ENCODE results near the gene KRT3.
"Not testable (repeated sequence)": the region's sequence is repeated elsewhere in the genome, so short reads cannot be mapped to it uniquely, and the experiment has no call there.

Gene KRT3

DNA sequence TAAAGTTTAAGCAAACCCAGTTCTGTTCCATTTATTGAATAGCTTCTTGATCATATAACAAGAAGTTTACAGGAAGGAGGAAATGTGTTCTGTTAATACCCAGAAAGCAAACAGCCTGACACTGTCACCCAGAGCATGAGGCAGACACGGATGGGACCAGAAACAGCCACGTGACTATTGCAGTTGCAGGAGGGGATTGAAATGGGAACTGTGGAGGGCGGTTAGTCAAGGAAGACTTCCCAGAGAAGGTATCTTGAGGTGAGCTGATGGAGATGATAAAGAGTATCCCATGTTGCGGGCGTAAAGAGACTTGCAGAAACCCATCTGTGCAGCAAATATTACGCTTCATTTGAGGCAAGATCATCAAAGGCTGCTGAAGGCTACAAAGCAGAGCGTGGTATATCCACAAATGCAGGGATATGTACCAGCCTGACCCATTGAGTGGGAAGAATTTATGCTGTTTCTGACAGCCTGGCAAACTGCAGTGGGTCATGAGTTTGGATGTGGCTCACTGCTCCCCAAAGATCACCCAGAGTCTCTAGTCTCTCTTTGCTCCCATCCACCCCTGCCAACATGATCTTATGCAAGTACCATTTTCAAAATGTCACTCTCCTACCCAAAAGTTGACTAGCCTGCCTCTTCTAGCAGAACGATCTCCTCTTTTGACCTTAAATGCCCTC is 39.5 kb downstream of the KRT3 start:
- no peak for DNase-seq

DNA sequence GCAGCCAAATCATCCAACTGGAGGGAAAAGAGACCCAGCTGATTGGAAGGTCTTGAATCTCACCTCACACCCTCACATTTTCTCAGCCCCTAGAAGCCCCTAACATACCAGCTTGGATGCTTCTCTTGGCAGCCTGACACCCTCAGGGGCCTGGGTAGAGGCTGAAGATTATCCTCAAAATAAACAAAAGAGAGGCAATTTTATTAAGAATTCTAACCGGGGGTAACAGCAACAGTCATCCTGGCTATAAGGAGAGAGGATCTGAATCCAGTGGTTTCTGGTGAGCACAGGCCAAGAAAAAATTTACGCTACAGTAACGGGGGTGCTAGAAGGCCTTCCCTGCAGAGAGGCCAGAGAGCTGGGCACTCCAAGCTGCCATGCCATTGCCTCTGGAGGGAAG is 40.4 kb downstream of the KRT3 start:
- DNase-seq = no peak

DNA sequence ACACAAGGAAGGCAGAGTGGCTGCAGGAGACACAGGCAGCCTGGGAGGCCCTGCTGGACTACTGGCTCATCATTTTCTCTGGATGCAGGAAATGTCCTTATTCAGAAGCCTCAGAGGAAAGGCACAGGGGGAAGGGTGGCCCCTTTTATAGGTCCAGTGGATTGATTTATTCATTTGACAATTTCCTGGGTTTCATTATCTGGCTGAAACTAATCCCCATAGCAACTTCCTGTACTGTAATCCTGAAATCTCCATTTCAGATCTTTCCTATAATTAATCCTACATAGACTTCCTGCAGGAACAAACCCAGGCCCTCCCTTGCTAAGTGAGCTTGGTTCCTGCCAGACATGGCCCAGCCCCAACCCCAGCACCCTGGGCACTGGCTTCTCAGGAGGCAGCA is 41.8 kb downstream of the KRT3 start:
- DNase-seq = no peak

DNA sequence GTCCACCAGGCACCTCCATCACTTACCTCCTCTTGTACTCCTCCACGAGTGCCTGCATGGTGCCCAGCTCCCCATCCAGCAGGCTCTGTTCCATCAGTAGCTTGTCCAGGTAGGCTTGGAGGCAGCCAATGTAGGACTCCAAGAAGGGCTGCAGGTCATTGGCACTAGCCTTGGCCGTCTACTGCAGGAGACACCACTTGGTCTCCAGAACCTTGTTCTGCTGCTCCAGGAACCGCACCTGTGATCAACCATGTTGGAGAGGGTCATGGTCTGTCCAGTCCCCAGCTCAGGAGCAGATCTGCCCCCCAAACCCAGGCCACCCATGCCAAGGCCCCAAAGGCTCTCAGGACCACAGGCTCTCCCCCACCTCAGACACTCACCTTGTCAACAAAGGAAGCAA is 42.6 kb downstream of the KRT3 start:
- DNase-seq = no peak

DNA sequence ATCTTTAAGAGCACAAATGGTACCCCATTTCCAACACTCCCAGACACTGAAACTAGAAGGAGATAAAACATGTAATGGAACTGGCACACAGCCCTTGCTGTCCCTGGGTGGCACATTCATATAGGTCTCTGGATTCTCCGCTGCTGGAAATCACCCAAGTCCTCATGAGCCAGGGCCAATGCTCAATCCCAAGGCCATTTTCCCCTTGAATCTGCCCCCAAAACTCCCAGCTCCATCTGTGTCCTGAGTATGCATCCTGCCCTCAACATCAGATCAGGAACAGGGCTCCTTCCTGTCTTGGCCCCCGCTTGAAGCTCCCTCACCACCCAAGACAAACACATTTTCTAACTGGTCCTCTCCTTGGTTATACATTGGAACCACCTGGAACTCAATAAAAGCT is 43.4 kb downstream of the KRT3 start:
- DNase-seq = no peak

DNA sequence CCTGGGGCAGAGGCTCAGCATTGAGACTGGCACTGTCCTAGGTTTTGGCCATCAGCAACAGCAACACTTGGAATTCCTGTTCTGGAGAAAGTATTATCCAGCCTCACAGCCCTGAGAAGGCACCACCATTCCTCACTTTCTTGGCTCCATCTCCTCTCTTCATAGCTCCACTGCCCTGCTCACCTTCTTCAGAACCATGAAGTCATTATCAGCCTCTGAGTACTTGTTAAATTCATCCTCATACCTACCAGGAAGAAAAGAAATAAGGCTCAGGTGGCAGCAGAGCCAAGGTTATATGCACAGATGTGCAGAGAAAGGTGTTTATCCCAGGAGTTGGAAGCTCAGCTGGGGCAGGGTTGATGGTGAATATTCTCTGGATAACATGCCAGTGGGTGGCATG is 44.1 kb downstream of the KRT3 start:
- DNase-seq = no peak

DNA sequence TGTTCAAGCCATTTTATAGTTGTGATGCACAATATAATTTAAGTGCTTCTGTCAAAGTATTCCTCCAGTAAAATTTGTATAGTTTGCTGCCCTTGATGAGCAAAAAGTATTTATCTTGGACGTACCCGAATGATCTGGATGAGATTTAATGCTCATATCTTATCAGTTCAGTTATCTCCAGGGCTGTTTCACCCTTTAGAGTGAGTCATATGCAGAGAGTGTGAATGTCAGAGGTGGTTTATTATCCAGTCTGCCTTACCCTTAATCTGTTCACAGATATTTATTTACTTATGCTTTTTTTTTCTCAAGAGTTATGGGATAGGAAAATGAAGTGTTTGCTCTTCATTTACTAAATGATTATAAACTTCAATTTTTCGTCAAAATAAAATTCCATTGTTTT is 45.4 kb downstream of the KRT3 start:
- DNase-seq = not testable (repeated sequence)

DNA sequence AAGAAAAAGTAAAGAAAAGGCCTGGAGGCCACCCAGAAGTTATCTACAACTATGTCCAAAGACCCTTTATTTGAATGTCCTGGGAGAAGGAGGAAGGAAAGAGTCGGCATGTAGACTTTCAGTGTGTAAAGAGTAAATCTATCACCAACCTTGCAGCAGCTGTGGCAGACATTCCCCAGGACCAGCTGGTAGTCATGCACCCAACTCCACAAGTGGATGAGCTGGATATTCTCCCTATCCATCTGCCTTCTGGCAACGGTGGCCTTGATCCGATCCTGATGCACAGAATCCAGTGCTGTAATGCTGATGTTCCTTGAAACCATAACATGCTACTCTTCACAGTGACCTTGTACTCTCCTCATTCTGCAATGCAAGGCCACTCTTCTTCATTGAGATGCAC is 46.1 kb downstream of the KRT3 start:
- no peak for DNase-seq

DNA sequence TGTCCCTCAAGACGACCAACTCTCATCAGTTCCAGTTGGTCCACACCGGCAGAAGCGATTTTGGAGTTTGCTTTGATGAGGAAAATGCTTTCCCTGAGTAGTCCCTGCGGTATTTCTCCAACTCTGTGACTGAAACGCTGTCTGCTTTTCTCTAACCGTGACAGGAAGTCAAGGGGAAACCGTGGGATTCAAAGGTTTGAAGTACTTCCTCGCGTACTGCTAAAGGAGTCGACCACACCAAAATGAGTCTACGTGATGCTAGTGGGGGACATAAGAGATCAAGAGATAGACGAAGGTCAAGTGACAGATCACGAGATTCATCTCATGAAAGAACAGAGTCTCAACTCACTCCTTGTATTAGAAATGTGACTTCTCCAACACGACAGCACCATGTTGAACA is 47.3 kb downstream of the KRT3 start:
- DNase-seq = no peak

DNA sequence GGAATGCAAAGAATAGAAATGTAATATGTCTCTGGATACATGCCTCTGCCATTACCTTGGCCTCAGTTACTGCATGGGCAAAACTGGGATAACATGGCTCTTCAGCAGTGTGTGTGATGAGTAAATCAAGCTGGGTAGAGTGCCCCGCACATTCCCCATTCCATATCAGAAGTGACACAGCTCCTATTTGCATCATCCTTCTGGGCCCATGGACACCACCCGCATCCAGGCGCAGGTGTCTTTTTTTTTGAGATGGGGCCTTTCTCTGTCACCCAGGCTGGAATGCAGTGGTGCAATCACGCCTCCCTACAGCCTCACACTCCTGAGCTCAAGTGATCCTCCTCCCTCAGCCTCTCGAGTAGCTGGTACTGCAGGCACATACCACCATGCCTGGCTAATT is 50.4 kb downstream of the KRT3 start:
- DNase-seq = no peak

DNA sequence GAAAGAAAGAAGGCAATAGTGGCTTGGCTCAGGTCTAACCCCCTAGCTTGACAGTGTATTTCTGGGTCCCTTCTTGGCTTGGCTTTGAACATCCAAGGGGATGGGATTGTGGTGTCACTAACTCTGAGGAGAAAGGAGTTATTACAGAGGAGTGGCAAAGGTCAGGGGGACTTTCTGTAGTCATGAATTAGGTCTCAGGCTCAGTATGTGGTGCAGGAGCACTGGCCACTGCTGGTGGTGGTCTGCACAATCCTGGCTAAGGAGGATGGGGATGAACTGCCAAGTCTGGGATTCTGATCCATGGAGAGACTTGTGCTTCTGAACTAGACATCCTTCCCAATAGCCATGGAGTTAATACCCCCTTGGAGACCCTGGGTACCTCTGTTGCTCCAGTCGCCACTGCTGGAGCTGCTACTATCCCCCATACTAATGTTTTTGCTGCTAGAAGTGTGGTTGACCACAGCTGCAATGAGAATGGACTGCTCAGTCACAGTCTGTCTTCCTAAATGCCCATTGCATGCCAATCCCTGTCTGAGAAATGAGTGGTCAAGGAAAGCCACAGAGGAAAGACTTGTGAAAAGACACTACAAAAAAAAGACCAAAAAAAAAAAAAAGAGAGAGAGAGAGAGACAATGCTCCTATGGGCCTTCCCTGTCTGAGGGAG is 51.3 kb downstream of the KRT3 start:
- DNase-seq = no peak

DNA sequence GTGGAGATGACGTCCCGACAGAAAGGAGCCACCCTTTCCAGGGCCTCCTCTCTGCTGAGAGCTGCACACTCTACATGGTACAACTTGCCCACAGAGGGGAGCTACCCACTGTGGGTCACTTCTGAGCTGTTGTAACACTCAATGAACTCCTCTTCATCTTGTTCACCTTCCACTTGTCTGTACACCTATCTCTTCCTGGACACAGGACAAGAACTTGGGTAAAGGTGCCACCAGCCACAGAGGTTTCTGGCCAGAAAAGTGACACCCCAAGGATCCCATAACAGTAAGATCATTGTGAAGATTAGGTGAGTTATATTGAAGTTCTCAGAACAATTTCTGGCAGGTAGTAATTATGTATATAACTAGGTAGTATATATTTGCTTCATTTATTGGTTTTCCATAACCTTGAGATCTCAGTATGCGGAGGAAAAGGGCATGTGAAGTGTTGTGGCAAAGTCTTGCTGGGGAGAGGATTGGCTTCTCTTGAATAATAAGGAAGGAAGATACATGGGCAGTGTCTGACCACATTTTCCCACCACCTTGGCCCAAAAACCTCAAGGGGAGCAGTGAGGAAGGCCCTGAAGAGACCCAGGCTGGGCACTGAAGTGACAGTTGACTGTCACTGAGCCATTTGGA is 53.0 kb downstream of the KRT3 start:
- DNase-seq = no peak

DNA sequence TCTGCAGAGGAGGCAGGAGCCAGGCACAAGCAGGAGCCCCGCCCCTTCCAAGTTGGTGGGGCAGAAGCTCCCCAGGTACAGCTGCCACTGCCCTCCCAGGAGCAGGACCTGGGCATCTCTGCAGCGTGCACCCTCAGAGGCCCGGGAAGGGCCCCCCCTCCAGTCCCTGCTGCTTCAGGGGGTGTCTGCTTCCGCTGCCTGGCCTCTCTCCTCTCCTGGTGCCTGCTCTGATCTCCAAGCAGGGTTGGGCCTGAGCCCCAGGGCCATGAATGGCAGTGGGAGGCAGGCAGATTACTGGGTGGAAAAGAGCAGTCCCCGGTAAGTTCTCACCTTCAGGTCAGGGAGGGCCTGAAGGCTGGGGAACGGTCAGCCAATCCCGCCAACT is 53.7 kb downstream of the KRT3 start:
- no peak for DNase-seq

DNA sequence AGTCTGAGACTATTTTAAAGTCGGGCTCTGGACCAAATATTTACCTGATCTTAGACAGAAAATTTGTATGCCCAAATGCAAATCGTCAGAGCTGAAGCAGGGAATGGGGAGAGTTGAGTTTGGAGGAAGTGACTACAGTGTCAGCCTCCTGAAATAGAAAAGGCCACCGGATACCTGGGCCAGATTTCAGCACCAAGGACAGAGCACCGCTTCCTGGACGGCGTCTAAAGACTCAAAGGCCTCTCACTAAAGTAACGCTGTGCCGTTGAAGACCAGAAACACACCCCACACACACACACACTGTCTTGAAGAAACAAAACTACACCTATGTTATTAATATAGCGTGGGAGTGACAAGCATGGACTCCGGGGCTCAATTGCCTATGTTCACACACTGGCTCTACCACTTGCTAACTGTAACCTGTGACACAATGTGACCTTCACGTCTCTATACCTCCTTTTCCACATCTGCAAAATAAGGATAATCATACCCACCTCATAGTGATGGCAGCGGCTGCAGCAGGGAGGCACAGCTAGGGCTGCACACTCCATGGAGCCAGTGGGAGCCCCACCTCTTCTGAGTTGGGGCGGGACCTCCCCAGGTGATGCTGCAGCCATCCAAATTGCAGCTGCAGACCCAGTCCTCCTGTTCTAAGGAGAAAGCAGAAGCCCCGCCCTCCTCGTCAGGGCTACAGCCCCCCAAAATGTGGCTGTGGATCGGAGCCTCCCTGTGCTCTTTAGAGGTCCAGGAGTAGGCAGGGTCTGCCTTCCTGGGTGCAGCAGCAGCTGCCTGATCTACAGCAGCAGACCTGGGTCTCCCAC is 54.3 kb downstream of the KRT3 start:
- peak; percentile 79 for DNase-seq

DNA sequence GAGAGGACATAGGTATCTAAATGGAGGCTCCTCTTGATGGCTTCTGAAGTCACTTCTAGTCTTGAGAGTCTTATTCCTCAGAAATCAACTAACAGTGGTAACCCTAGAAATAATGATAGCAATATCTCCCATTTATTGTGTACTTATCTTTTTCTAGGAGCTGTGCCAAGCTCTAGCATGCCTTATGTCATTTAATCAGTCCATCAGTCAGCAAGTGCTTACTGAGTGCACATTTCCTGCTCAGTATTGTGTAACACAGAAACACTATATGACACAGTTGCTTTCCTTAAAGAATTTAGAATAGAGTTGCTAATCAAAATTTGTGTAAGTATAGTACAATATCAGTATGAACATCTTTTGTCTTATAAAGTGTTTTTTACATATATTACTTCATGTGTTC is 55.3 kb downstream of the KRT3 start:
- no peak for DNase-seq

DNA sequence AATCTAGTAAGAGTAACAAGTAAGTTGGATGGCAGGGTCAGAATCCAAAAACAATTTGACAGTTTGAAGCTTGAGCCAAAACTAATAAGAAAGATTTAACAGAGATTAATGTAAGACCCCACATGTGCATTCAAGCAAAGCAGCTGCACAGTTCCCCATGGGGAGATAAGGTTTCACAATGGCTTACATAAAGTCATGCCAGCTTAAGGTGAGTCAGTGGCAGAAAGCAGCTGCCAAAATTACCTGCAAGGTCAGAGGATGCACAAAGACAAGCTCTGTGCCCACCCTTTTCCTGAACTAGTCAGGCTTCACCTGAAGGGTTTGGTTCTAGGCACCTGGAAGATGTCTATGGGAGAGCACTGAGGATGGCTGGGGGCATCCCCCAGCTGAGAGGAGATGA is 56.0 kb downstream of the KRT3 start:
- no peak for DNase-seq
